Large intestine (tissue), 3 donors: ENCODE data around the gene TAAR6. TPM values are rescaled to one million over a fixed set of nuclear protein-coding genes. Genes with fewer than 3 reads are reported as not detected.
A peak's percentile ranks its signal among the peaks of the same experiment; 100 is the strongest.
"Not testable (repeated sequence)": the region's sequence is repeated elsewhere in the genome, so short reads cannot be mapped to it uniquely, and the experiment has no call there.

ENCODE experiments used
- DNase-seq, 2 donors: peaks; one replicate each; pipeline versions ENCODE4 v3.0.0 to v3.0.0-alpha.2; 2013
- H3K27ac ChIP-seq: one replicate; pipeline ENCODE4 v1.5.1; 2013; ENCODE audit warnings: low read length
- H3K27me3 ChIP-seq: 2 replicates; pipeline ENCODE4 v1.6.1; 2013; ENCODE audit warnings: low read length; ENCODE audit not compliant: control insufficient read depth, insufficient read depth
- H3K36me3 ChIP-seq: 2 replicates; pipeline ENCODE4 v1.6.1; 2013; ENCODE audit warnings: low read length; ENCODE audit not compliant: control insufficient read depth, insufficient read depth
- H3K4me1 ChIP-seq: one replicate; pipeline ENCODE4 v1.6.1; 2013; ENCODE audit warnings: low read length; ENCODE audit not compliant: control insufficient read depth, insufficient read depth
- H3K4me3 ChIP-seq: one replicate; pipeline ENCODE4 v1.5.1; 2013; ENCODE audit warnings: low read length
- H3K9me3 ChIP-seq: one replicate; pipeline ENCODE4 v1.6.1; 2013; ENCODE audit warnings: mild to moderate bottlenecking, low read depth, low read length, moderate library complexity; ENCODE audit not compliant: control insufficient read depth
- WGBS: methylation state at CpG from one replicate; pipeline ENCODE4 v1.1.5; 2013; ENCODE audit warnings: low lambda C conversion rate; ENCODE audit not compliant: insufficient coverage; 5-methylcytosine and 5-hydroxymethylcytosine counted together
- polyA plus RNA-seq: library from polyadenylated mRNA; unstranded; fragments of 120-200 nt; gene quantifications from one replicate; pipeline ENCODE4 v1.2.1, GENCODE V29; 2013

Gene TAAR6
- polyA plus RNA-seq, 1 donor, result not detected

- Histone ChIP-seq H3K27me3 (no peaks in the 10 kb centered on the region), H3K9me3 (no peaks in the 10 kb centered on the region), H3K36me3 (no peaks in the 10 kb centered on the region), H3K4me1 (no peaks in the 10 kb centered on the region), H3K27ac (no peak overlapping the region), H3K4me3 (no peak overlapping the region)
- WGBS, result 100% methylated on average over 1 of the region's 2 CpGs
- no peak for DNase-seq
These were observed 17.3 kb downstream of the TAAR6 start for GRCh38 chr6:132587424-132587823.

GRCh38 chr6:132589454-132589853, 19.3 kb downstream of the TAAR6 start, which contains the start of gene TAAR5:
TAAR5 (minus strand) TSS chr6:132589741; CDS start chr6:132589686, 55 bp downstream.
- Histone ChIP-seq H3K4me1 (no peaks in the 10 kb centered on the region), H3K27ac (no peak within 1 kb of the TSS), H3K9me3 (no peaks in the 10 kb centered on the region), H3K4me3 (no peak within 1 kb of the TSS), H3K36me3 (no peaks in the 10 kb centered on the region), H3K27me3 (no peaks in the 10 kb centered on the region)
- no CpG with 5 or more reads among the region's 5 CpGs for WGBS
- no peak for DNase-seq

- Histone ChIP-seq H3K4me3 (no peak overlapping the region), H3K27ac (no peak overlapping the region), H3K9me3 (no peaks in the 10 kb centered on the region), H3K4me1 (no peaks in the 10 kb centered on the region), H3K27me3 (no peaks in the 10 kb centered on the region), H3K36me3 (no peaks in the 10 kb centered on the region)
- DNase-seq, result no peak
- WGBS, result no CpG with 5 or more reads among the region's 1 CpG
These were observed 20.2 kb downstream of the TAAR6 start for GRCh38 chr6:132590362-132590761.

- H3K27ac ChIP-seq, result no peak overlapping the region
These were observed 22.7 kb downstream of the TAAR6 start for GRCh38 chr6:132592855-132593254.

GRCh38 chr6:132596201-132596600, 26.1 kb downstream of the TAAR6 start:
- no peaks in the 10 kb centered on the region for H3K36me3 ChIP-seq
- no peak overlapping the region for H3K4me3 ChIP-seq
- no peak overlapping the region for H3K27ac ChIP-seq
- no peaks in the 10 kb centered on the region for H3K4me1 ChIP-seq
- DNase-seq, result no peak
- no peaks in the 10 kb centered on the region for H3K9me3 ChIP-seq
- 100% methylated on average over 3 of the region's 6 CpGs for WGBS
- no peaks in the 10 kb centered on the region for H3K27me3 ChIP-seq

More at GRCh38 chr6:132592855-132593254, 22.7 kb downstream of the TAAR6 start:
- Histone ChIP-seq H3K4me1 (no peaks in the 10 kb centered on the region), H3K9me3 (no peaks in the 10 kb centered on the region), H3K27me3 (no peaks in the 10 kb centered on the region), H3K36me3 (no peaks in the 10 kb centered on the region), H3K4me3 (no peak overlapping the region)
- WGBS, result no CpG with 5 or more reads among the region's 2 CpGs
- DNase-seq, result no peak

GRCh38 chr6:132598473-132598872, 28.4 kb downstream of the TAAR6 start:
- H3K27me3 ChIP-seq, result no peaks in the 10 kb centered on the region
- H3K27ac ChIP-seq, result no peak overlapping the region
- H3K4me1 ChIP-seq, result no peaks in the 10 kb centered on the region
- H3K4me3 ChIP-seq, result no peak overlapping the region
- no peaks in the 10 kb centered on the region for H3K36me3 ChIP-seq
- DNase-seq, result peak; percentile 7 to 32
- WGBS, result no CpG with 5 or more reads among the region's 3 CpGs
- H3K9me3 ChIP-seq, result no peaks in the 10 kb centered on the region

GRCh38 chr6:132600900-132601299, 30.8 kb downstream of the TAAR6 start:
- H3K9me3 ChIP-seq, H3K27ac ChIP-seq, DNase-seq, H3K4me3 ChIP-seq, H3K4me1 ChIP-seq, H3K27me3 ChIP-seq, H3K36me3 ChIP-seq: not testable (repeated sequence)

- no peak for DNase-seq
- no peaks in the 10 kb centered on the region for H3K9me3 ChIP-seq
- no peak overlapping the region for H3K4me3 ChIP-seq
- H3K36me3 ChIP-seq, result no peaks in the 10 kb centered on the region
- no peaks in the 10 kb centered on the region for H3K27me3 ChIP-seq
- no peak overlapping the region for H3K27ac ChIP-seq
- H3K4me1 ChIP-seq, result peaks cover 13% of the 10 kb centered on the region
- WGBS, result no CpG with 5 or more reads among the region's 8 CpGs
These were observed 34.6 kb downstream of the TAAR6 start for GRCh38 chr6:132604635-132605152.

GRCh38 chr6:132607544-132608233, 37.6 kb downstream of the TAAR6 start:
- Histone ChIP-seq H3K36me3 (no peaks in the 10 kb centered on the region), H3K9me3 (no peaks in the 10 kb centered on the region), H3K27me3 (no peaks in the 10 kb centered on the region), H3K4me3 (no peak overlapping the region), H3K4me1 (peaks cover 23% of the 10 kb centered on the region), H3K27ac (peak overlapping the region; percentile 69)
- 50% methylated on average over 1 of the region's 5 CpGs for WGBS
- peak; percentile 54 to 87 for DNase-seq

- peak overlapping the region; percentile 64 for H3K27ac ChIP-seq
- H3K9me3 ChIP-seq, result no peaks in the 10 kb centered on the region
- WGBS, result 93% methylated on average over 2 of the region's 2 CpGs
- no peaks in the 10 kb centered on the region for H3K27me3 ChIP-seq
- no peak for DNase-seq
- no peak overlapping the region for H3K4me3 ChIP-seq
- H3K36me3 ChIP-seq, result no peaks in the 10 kb centered on the region
- H3K4me1 ChIP-seq, result peaks cover 26% of the 10 kb centered on the region
These were observed 41.5 kb downstream of the TAAR6 start for GRCh38 chr6:132611616-132612015.
